Measurements from ENCODE around the gene WDR82.

- TF ChIP-seq, protein P1, sequence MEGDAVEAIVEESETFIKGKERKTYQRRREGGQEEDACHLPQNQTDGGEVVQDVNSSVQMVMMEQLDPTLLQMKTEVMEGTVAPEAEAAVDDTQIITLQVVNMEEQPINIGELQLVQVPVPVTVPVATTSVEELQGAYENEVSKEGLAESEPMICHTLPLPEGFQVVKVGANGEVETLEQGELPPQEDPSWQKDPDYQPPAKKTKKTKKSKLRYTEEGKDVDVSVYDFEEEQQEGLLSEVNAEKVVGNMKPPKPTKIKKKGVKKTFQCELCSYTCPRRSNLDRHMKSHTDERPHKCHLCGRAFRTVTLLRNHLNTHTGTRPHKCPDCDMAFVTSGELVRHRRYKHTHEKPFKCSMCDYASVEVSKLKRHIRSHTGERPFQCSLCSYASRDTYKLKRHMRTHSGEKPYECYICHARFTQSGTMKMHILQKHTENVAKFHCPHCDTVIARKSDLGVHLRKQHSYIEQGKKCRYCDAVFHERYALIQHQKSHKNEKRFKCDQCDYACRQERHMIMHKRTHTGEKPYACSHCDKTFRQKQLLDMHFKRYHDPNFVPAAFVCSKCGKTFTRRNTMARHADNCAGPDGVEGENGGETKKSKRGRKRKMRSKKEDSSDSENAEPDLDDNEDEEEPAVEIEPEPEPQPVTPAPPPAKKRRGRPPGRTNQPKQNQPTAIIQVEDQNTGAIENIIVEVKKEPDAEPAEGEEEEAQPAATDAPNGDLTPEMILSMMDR (conservative IDR thresholded peaks at IDR 0.05; ENCODE audit: low read depth in 2 of 2): no peak
- no peak for TF ChIP-seq EZH2 (IDR thresholded peaks at IDR 0.05; ENCODE audit: low read depth, unreplicated experiment)
These were observed 61.7 kb downstream of the WDR82 start for GRCh38 chr3:52216585-52217408.

Measured in GM23338 (cell line).